HepG2 (cell line): ENCODE data around the gene ERICH6. TPM values are rescaled to one million over a fixed set of nuclear protein-coding genes. Genes with fewer than 3 reads are reported as not detected.
A peak's percentile ranks its signal among the peaks of the same experiment; 100 is the strongest.

Source experiments
- DMAP1 ChIP-seq: IDR thresholded peaks from 2 replicates; pipeline ENCODE4 v1.6.1; 2016
- MEIS1 ChIP-seq: sonication (generic); formaldehyde crosslinking; IDR thresholded peaks from 2 replicates; pipeline ENCODE4 v1.9.0; 2021; ENCODE audit warnings: mild to moderate bottlenecking, missing genetic modification reagents, moderate library complexity, borderline replicate concordance
- NFAT5 ChIP-seq: sonication (generic); formaldehyde crosslinking; IDR thresholded peaks from 2 replicates; pipeline ENCODE4 v1.4.0; 2020; ENCODE audit warnings: missing genetic modification reagents
- NFE2L1 ChIP-seq: sonication (generic); formaldehyde crosslinking; IDR thresholded peaks from 2 replicates; pipeline ENCODE4 v1.4.0; 2020; ENCODE audit warnings: missing genetic modification reagents, mild to moderate bottlenecking, borderline replicate concordance
- PITX1 ChIP-seq: sonication (generic); formaldehyde crosslinking; IDR thresholded peaks from 2 replicates; pipeline ENCODE4 v1.5.1; 2020; ENCODE audit warnings: mild to moderate bottlenecking, missing genetic modification reagents
- SRY ChIP-seq: sonication (generic); formaldehyde crosslinking; IDR thresholded peaks from 2 replicates; pipeline ENCODE4 v1.8.0; 2022; ENCODE audit warnings: mild to moderate bottlenecking, missing genetic modification reagents
- TOE1 ChIP-seq: sonication (generic); formaldehyde crosslinking; IDR thresholded peaks from 2 replicates; pipeline ENCODE4 v1.4.0; 2020; ENCODE audit warnings: mild to moderate bottlenecking, missing genetic modification reagents
- ZNF10 ChIP-seq: sonication (generic); formaldehyde crosslinking; IDR thresholded peaks from 2 replicates; pipeline ENCODE4 v1.4.0; 2020; ENCODE audit warnings: mild to moderate bottlenecking, low read depth, missing genetic modification reagents, borderline replicate concordance
- ZNF703 ChIP-seq: sonication (generic); formaldehyde crosslinking; IDR thresholded peaks from 2 replicates; pipeline ENCODE4 v1.5.1; 2020; ENCODE audit warnings: missing genetic modification reagents, mild to moderate bottlenecking, moderate library complexity, borderline replicate concordance
- ZNF724P ChIP-seq: sonication (generic); formaldehyde crosslinking; IDR thresholded peaks from 2 replicates; pipeline ENCODE4 v1.8.0; 2022; ENCODE audit warnings: missing genetic modification reagents, borderline replicate concordance
- ZNF75D ChIP-seq: sonication (generic); formaldehyde crosslinking; IDR thresholded peaks from 2 replicates; pipeline ENCODE4 v1.8.1; 2023; ENCODE audit warnings: missing genetic modification reagents, mild to moderate bottlenecking, borderline replicate concordance
- ZSCAN9 ChIP-seq: IDR thresholded peaks from 2 replicates; pipeline ENCODE4 v1.6.1; 2016; ENCODE audit warnings: borderline replicate concordance
- polyA plus RNA-seq, 8 experiments: library from polyadenylated mRNA; depleted of rRNA in 3 of 8; stranded (reverse) in 7 of 8; unstranded in 1 of 8; fragments of >200 nt; fragmentation: Illumina TruSeq in 4 of 8; extraction: Trizol in 4 of 8; gene quantifications; 2 replicates each; pipeline versions ENCODE4 v1.2.1 to v1.2.3, GENCODE V29; 2011 to 2016; ENCODE audit warnings: low read depth in 4 of 8, missing spikeins in 1 of 8, mixed read lengths in 1 of 8; ENCODE audit not compliant: insufficient read depth in 1 of 8
- total RNA-seq, 5 experiments: library from RNA; depleted of rRNA; stranded (reverse); fragments of >200 nt; fragmentation: Illumina TruSeq; extraction: Trizol; gene quantifications; 2 replicates each; pipeline ENCODE4 v1.2.3, GENCODE V29; 2016; ENCODE audit warnings: low read depth in 1 of 5
- TF ChIP-seq, protein P1 (sequence below): sonication (generic); formaldehyde crosslinking; IDR thresholded peaks from 2 replicates; pipeline ENCODE4 v1.4.0; 2020; ENCODE audit warnings: missing genetic modification reagents
- TF ChIP-seq, protein P2 (sequence below): sonication (generic); formaldehyde crosslinking; IDR thresholded peaks from 2 replicates; pipeline ENCODE4 v1.4.0; 2020; ENCODE audit warnings: missing genetic modification reagents

The ERICH6 gene
- total and polyA plus RNA-seq, 2 of the 13 experiments (the other 11 are each of a cell fraction or from before 2014, with no cell fraction given): 0.03 TPM; not detected in 1

- TF ChIP-seq NFAT5 (CRISPR knock-in tag) (no peak), MEIS1 (no peak), PITX1 (CRISPR knock-in tag) (0 out of 2 replicates have a peak, but pooled peaks have one; percentile 7), ZNF75D (CRISPR knock-in tag) (no peak), ZSCAN9 (no peak), TOE1 (CRISPR knock-in tag) (no peak), ZNF724P (CRISPR knock-in tag) (no peak), NFE2L1 (CRISPR knock-in tag) (no peak), ZNF10 (CRISPR knock-in tag) (no peak), DMAP1 (CRISPR knock-in tag) (no peak; the same call in 1 of the 2 replicates), ZNF703 (CRISPR knock-in tag) (no peak), SRY (no peak)
- TF ChIP-seq, protein P1, sequence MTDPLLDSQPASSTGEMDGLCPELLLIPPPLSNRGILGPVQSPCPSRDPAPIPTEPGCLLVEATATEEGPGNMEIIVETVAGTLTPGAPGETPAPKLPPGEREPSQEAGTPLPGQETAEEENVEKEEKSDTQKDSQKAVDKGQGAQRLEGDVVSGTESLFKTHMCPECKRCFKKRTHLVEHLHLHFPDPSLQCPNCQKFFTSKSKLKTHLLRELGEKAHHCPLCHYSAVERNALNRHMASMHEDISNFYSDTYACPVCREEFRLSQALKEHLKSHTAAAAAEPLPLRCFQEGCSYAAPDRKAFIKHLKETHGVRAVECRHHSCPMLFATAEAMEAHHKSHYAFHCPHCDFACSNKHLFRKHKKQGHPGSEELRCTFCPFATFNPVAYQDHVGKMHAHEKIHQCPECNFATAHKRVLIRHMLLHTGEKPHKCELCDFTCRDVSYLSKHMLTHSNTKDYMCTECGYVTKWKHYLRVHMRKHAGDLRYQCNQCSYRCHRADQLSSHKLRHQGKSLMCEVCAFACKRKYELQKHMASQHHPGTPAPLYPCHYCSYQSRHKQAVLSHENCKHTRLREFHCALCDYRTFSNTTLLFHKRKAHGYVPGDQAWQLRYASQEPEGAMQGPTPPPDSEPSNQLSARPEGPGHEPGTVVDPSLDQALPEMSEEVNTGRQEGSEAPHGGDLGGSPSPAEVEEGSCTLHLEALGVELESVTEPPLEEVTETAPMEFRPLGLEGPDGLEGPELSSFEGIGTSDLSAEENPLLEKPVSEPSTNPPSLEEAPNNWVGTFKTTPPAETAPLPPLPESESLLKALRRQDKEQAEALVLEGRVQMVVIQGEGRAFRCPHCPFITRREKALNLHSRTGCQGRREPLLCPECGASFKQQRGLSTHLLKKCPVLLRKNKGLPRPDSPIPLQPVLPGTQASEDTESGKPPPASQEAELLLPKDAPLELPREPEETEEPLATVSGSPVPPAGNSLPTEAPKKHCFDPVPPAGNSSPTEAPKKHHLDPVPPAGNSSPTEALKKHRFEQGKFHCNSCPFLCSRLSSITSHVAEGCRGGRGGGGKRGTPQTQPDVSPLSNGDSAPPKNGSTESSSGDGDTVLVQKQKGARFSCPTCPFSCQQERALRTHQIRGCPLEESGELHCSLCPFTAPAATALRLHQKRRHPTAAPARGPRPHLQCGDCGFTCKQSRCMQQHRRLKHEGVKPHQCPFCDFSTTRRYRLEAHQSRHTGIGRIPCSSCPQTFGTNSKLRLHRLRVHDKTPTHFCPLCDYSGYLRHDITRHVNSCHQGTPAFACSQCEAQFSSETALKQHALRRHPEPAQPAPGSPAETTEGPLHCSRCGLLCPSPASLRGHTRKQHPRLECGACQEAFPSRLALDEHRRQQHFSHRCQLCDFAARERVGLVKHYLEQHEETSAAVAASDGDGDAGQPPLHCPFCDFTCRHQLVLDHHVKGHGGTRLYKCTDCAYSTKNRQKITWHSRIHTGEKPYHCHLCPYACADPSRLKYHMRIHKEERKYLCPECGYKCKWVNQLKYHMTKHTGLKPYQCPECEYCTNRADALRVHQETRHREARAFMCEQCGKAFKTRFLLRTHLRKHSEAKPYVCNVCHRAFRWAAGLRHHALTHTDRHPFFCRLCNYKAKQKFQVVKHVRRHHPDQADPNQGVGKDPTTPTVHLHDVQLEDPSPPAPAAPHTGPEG: no peak
- TF ChIP-seq, protein P2, sequence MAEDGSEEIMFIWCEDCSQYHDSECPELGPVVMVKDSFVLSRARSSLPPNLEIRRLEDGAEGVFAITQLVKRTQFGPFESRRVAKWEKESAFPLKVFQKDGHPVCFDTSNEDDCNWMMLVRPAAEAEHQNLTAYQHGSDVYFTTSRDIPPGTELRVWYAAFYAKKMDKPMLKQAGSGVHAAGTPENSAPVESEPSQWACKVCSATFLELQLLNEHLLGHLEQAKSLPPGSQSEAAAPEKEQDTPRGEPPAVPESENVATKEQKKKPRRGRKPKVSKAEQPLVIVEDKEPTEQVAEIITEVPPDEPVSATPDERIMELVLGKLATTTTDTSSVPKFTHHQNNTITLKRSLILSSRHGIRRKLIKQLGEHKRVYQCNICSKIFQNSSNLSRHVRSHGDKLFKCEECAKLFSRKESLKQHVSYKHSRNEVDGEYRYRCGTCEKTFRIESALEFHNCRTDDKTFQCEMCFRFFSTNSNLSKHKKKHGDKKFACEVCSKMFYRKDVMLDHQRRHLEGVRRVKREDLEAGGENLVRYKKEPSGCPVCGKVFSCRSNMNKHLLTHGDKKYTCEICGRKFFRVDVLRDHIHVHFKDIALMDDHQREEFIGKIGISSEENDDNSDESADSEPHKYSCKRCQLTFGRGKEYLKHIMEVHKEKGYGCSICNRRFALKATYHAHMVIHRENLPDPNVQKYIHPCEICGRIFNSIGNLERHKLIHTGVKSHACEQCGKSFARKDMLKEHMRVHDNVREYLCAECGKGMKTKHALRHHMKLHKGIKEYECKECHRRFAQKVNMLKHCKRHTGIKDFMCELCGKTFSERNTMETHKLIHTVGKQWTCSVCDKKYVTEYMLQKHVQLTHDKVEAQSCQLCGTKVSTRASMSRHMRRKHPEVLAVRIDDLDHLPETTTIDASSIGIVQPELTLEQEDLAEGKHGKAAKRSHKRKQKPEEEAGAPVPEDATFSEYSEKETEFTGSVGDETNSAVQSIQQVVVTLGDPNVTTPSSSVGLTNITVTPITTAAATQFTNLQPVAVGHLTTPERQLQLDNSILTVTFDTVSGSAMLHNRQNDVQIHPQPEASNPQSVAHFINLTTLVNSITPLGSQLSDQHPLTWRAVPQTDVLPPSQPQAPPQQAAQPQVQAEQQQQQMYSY (CRISPR knock-in tag): no peak
These were observed 34.4 kb upstream of the ERICH6 start (continued) for GRCh38 chr3:150737874-150738679.
